ENCODE measurements around the gene DDX4. TPM values are rescaled to one million over a fixed set of nuclear protein-coding genes. Genes with fewer than 3 reads are reported as not detected.
A peak's percentile ranks its signal among the peaks of the same experiment; 100 is the strongest.
"Not testable (repeated sequence)": the region's sequence is repeated elsewhere in the genome, so short reads cannot be mapped to it uniquely, and the experiment has no call there.

Gene DDX4
- 0.06 TPM for polyA plus RNA-seq (ENCODE audit: insufficient read length)

- DNase-seq (ENCODE audit: low read depth), result no peak
Observed at GRCh38 chr5:55737793-55738192, at the start of gene DDX4. Gene DDX4, plus strand, starts transcription at chr5:55738061. Its CDS starts 903 bp downstream, at chr5:55738964.

- no peak for DNase-seq (ENCODE audit: low read depth)
Observed at GRCh38 chr5:55691265-55692105, 46.4 kb upstream of the DDX4 start.

DNA sequence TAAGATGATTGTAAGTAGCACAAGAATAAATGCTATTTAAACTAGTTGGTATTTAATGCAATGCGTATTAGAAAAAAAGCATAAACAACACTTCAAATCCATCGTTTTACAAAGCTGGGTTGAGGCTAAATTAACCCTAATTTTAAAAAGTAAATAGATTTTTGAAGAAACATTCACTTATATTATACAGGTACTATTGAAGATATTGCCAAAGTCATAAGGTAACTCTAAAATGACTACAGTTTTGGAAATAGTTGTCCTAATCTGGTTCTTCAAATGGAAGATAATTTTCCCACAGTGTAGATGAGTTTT lies 45.8 kb upstream of the DDX4 start:
- no peak for DNase-seq (ENCODE audit: low read depth)

DNA sequence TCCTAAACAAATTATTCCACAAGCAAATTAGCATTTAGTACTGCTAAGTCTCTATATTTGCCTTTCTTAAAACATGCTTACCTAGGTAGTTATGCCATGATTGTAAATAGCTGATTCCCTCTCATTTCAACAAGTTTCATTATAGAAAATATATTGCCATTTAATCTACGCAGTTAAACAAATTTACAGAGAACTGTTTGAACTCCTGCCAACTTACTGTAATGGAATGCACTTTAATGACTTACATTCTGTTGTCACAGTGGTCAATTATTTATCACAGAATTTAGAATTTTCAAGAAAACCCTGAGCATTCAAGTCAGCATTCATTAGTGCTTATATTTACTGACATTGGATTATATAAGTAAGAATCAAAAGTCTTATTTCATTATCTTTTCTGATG lies 45.4 kb upstream of the DDX4 start:
- no peak for DNase-seq (ENCODE audit: low read depth)

DNA sequence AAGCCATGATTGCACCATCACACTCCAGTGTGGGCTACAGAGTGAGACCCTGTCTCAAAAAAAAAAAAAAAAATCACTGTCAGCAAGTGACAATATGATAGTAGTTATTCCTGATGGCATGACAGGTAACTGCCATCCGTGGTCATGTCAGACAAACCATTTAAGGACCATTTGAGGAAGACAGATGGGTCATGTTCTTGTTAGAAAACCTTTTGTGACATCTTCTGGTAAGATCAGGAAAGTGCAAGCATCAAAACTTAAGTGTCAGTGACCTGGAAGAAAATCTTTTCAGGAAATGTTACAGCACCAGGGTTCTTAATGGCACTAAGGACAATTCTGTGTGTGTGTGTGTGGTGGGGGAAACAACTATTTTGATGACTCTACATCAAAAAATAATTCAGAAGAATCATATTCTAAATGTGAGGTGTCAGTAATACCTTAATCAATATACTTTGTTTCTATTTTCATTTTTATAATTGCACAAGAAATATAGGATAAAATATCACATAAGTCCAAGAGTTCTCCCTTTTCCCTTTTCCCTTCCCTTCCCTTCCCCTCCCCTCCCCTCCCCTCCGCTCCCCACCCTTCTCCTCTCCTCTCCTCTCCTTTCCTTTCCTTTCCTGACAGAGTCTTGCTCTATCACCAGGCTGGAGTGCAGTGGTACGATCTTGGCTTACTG lies 43.6 kb upstream of the DDX4 start:
- no peak for DNase-seq (ENCODE audit: low read depth)

DNA sequence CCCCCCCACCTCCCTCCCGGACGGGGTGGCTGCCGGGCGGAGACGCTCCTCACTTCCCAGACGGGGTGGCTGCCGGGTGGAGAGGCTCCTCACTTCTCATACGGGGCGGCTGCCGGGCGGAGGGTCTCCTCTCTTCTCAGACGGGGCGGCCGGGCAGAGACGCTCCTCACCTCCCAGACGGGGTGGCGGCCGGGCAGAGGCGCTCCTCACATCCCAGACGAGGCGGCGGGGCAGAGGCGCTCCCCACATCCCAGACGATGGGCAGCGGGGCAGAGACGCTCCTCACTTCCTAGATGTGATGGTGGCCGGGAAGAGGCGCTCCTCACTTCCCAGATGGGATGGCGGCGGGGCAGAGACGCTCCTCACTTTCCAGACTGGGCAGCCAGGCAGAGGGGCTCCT lies 41.2 kb upstream of the DDX4 start:
- DNase-seq (ENCODE audit: low read depth), result not testable (repeated sequence)

DNA sequence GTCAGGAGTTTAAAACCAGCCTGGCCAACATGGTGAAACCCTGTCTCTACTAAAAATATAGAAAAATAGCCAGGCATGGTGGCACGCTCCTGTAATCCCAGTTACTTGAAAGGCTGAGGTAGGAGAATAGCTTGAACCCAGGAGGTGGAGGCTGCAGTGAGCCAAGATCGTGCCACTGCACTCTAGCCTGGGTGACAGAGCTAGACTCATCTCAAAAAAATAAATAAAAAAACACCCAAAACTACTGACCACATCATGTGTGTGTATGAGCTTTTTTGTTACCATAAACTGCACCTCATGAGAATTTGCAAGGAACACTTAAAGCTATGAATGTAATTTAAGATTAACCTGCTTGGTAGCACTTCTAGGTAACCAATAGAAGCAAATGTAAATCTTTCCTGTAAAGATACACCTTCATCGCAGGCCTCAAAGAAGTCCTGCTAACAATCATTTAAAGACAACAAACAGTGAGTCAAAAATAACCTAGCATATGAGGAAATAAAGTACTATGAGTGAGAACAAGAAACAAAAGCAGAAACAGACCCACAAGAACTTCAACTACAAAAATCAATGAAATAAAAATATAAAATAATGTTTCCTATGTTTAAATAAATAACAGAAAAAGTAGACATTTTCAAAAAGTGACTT lies 38.7 kb upstream of the DDX4 start:
- no peak for DNase-seq (ENCODE audit: low read depth)

DNA sequence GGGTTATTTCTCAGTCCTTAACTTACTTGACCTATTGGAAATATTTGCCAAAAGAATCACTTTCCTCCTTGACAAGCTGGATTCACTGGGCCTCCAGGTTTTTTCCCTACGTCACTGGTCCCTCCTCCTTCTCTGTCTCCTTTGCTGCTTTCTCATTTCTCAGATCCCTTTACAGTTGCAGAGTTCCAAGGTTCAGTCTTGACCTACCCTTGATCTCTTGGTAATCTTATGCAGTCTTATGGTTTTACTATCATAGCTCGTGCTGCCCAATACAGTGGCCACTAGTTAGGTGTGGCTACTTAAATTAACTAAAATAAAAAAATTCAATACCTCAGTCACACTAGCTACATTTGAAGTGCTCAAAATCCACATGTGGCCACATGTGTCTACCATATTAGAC lies 37.1 kb upstream of the DDX4 start:
- no peak for DNase-seq (ENCODE audit: low read depth)

GRCh38 chr5:55701462-55702103 lies 36.3 kb upstream of the DDX4 start:
- no peak for DNase-seq (ENCODE audit: low read depth)

DNA sequence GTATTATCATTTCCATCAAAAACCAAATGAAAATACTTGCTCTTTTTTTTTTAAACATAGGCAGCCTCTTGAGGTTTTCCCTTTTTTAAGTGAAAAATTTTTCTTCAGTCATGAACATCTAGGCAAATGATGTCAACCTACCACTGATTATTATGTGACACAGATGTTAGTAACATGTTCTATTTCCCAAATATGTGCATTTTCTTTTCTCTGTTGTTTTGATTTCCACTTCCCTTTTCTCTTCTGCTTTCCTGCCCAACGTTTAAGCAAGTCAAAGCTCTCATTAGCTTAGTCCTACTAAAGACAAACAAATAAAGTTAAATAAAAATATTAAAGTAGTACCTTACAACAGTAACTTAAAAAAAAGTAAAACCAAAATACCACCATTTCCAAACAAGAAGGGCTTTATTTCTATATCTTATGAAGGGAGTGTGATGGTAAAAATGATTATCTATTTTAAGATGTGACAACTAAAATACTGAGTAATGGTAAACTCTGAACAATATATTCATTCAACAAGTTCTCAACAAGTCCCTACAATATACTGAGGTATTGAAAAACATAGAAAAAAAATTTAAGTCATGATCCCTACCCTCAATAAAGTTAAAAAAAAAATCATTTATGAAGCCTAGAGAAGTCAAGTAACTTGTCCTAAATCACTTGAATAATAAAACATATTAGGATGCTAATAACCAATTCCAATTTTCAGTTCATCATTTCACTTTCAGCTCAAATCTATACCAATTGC lies 35.1 kb upstream of the DDX4 start:
- no peak for DNase-seq (ENCODE audit: low read depth)

DNA sequence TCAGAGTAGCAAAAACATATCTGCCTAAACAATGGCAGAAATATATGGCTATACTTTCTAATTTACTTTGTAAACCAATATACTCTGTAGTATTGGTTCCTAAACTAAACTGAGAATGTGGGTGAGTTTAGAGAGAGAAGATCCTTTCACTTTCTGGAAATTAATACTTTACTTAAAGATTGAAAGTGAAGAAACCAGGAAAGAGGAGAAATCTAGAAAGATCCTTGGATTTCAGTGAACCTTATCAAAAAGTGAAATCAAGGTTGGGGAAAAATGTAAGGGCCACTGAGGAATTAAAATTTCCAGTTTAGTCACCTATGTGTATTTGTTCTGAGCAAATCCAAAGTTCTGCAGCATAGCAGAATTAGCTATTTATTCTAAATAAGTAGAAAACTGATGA lies 31.6 kb upstream of the DDX4 start:
- no peak for DNase-seq (ENCODE audit: low read depth)

DNA sequence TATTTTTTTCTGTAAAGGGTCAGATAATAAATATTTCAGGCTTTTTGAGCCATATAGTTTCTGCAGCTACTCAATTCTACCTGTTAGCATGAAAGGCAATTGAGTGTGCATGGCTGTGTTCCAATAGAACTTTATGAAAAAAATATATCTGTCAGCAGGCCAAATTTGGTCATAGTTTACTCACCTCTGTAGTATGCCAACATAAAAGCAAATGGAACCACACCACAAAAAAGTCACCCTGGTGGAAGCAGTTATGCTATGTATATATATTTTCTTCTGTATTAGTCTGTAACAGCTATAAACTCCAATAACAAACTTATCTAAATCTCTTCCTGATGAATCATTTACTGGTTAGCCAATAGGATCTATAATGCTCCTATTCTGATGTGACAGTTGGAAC lies 29.1 kb upstream of the DDX4 start:
- no peak for DNase-seq (ENCODE audit: low read depth)

GRCh38 chr5:55711507-55712022 lies 26.3 kb upstream of the DDX4 start:
- DNase-seq (ENCODE audit: low read depth), result no peak

- peak; percentile 88 for DNase-seq (ENCODE audit: low read depth)
Observed at GRCh38 chr5:55712023-55712859, 25.6 kb upstream of the DDX4 start, which contains the start of gene SLC38A9. Gene SLC38A9, minus strand, starts transcription at chr5:55712324. Its CDS starts 14,366 bp downstream, at chr5:55697958.

GRCh38 chr5:55713871-55714270 lies 24.0 kb upstream of the DDX4 start:
- no peak for DNase-seq (ENCODE audit: low read depth)

- no peak for DNase-seq (ENCODE audit: low read depth)
Observed at GRCh38 chr5:55714339-55714738, 23.5 kb upstream of the DDX4 start.

GRCh38 chr5:55714749-55715148 lies 23.1 kb upstream of the DDX4 start:
- DNase-seq (ENCODE audit: low read depth), result no peak

DNA sequence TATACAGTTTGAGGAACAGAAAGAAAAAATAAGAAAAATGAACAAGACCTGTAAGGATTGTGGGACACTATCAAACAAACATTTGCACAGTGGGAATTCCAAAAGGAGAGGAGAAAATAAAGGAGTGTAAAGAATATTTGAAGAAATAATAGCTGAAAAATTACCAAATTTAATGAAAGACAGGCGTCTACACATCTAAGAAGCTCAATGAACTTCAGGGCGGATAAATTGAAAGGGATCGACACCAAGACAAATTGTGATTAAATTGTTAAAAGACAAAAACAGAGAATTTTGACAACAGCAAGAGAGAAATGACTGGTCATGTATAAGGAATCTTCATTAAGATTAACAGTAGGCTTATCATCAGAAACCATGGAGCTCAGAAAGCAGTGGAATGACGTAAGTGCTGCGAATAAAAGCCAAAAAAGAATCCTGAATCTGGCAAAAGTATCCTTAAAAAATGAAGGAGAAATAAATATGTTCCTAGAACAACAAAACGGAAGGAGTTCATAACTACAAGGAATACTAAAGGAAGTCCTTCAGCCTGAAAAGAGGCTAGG lies 22.3 kb upstream of the DDX4 start:
- DNase-seq (ENCODE audit: low read depth), result no peak

- DNase-seq (ENCODE audit: low read depth), result not testable (repeated sequence)
Observed at GRCh38 chr5:55719026-55719425, 18.8 kb upstream of the DDX4 start.

GRCh38 chr5:55720188-55720703 lies 17.6 kb upstream of the DDX4 start:
- DNase-seq (ENCODE audit: low read depth), result no peak

All from forelimb muscle (tissue), 1 donor.